H9 (cell line): ENCODE measurements around the gene ASTN2. TPM values are rescaled to one million over a fixed set of nuclear protein-coding genes. Genes with fewer than 3 reads are reported as not detected.

Experiments used
- DNase-seq: peaks from one replicate; pipeline ENCODE4 v3.0.0-alpha.2; 2017
- H2AFZ ChIP-seq: one replicate; pipeline ENCODE4 v1.6.1; 2013; ENCODE audit warnings: mild to moderate bottlenecking, low read length, control low read depth, moderate library complexity
- H2AK5ac ChIP-seq: 2 replicates; pipeline ENCODE4 v1.6.1; 2013; ENCODE audit warnings: low read length, control low read depth, mixed read lengths; ENCODE audit not compliant: insufficient read length
- H2BK120ac ChIP-seq: one replicate; pipeline ENCODE4 v1.6.1; 2013; ENCODE audit warnings: low read depth, mild to moderate bottlenecking, low read length, control low read depth, inconsistent platforms; ENCODE audit not compliant: poor library complexity, severe bottlenecking
- H2BK12ac ChIP-seq: 2 replicates; pipeline ENCODE4 v1.6.1; 2013; ENCODE audit warnings: low read length, control low read depth, mixed read lengths, low read depth; ENCODE audit not compliant: insufficient read length
- H2BK15ac ChIP-seq: 2 replicates; pipeline ENCODE4 v1.6.1; 2013; ENCODE audit warnings: low read depth, low read length, control low read depth
- H2BK20ac ChIP-seq: one replicate; pipeline ENCODE4 v1.6.1; 2013; ENCODE audit warnings: low read depth, mild to moderate bottlenecking, low read length, control low read depth, inconsistent platforms; ENCODE audit not compliant: poor library complexity, severe bottlenecking
- H2BK5ac ChIP-seq: 2 replicates; pipeline ENCODE4 v1.6.1; 2013; ENCODE audit warnings: low read length, control low read depth, mixed read lengths; ENCODE audit not compliant: insufficient read length
- H3K14ac ChIP-seq: 2 replicates; pipeline ENCODE4 v1.6.1; 2013; ENCODE audit warnings: low read length, control low read depth; ENCODE audit not compliant: insufficient read depth
- H3K18ac ChIP-seq: 2 replicates; pipeline ENCODE4 v1.6.1; 2013; ENCODE audit warnings: low read depth, mild to moderate bottlenecking, mixed read lengths, low read length, control low read depth; ENCODE audit not compliant: insufficient read length
- H3K23ac ChIP-seq: 2 replicates; pipeline ENCODE4 v1.6.1; 2013; ENCODE audit warnings: low read length, control low read depth, mixed read lengths, low read depth; ENCODE audit not compliant: insufficient read length
- H3K23me2 ChIP-seq: 2 replicates; pipeline ENCODE4 v1.6.1; 2013; ENCODE audit warnings: low read depth, mild to moderate bottlenecking, mixed read lengths, low read length, control low read depth; ENCODE audit not compliant: insufficient read length, poor library complexity, severe bottlenecking
- H3K27ac ChIP-seq: 2 replicates; pipeline ENCODE4 v1.5.1; 2013; ENCODE audit warnings: low read length, control low read depth, mixed read lengths, low read depth; ENCODE audit not compliant: insufficient read length
- H3K27me3 ChIP-seq: 2 replicates; pipeline ENCODE4 v1.6.1; 2013; ENCODE audit warnings: low read length, control low read depth, inconsistent platforms; ENCODE audit not compliant: insufficient read depth
- H3K4ac ChIP-seq: 2 replicates; pipeline ENCODE4 v1.6.1; 2013; ENCODE audit warnings: low read depth, mild to moderate bottlenecking, control low read depth, inconsistent platforms, low read length, moderate library complexity
- H3K4me1 ChIP-seq: 2 replicates; pipeline ENCODE4 v1.6.1; 2013; ENCODE audit warnings: low read length, control low read depth, inconsistent platforms; ENCODE audit not compliant: insufficient read depth
- H3K4me2 ChIP-seq: 2 replicates; pipeline ENCODE4 v1.6.1; 2013; ENCODE audit warnings: low read length, control low read depth, mixed read lengths; ENCODE audit not compliant: insufficient read length, insufficient read depth
- H3K56ac ChIP-seq: 2 replicates; pipeline ENCODE4 v1.6.1; 2013; ENCODE audit warnings: low read depth, mild to moderate bottlenecking, mixed read lengths, low read length, control low read depth; ENCODE audit not compliant: insufficient read length
- H3K79me1 ChIP-seq: 2 replicates; pipeline ENCODE4 v1.6.1; 2013; ENCODE audit warnings: low read depth, mild to moderate bottlenecking, moderate library complexity, low read length, control low read depth, inconsistent platforms; ENCODE audit not compliant: insufficient read depth, poor library complexity, severe bottlenecking
- H3K79me2 ChIP-seq: 2 replicates; pipeline ENCODE4 v1.6.1; 2013; ENCODE audit warnings: low read length, control low read depth, inconsistent platforms; ENCODE audit not compliant: insufficient read depth
- H3K9ac ChIP-seq: 2 replicates; pipeline ENCODE4 v1.6.1; 2013; ENCODE audit warnings: low read length, control low read depth, mixed read lengths; ENCODE audit not compliant: insufficient read length; ENCODE audit errors: extremely low read depth
- H3K9me3 ChIP-seq: one replicate; pipeline ENCODE4 v1.6.1; 2013; ENCODE audit warnings: low read depth, low read length, inconsistent platforms; ENCODE audit not compliant: control insufficient read depth
- H3T11ph ChIP-seq: one replicate; pipeline ENCODE4 v1.6.1; 2013; ENCODE audit warnings: mild to moderate bottlenecking, low read length, control low read depth, inconsistent platforms
- H4K20me1 ChIP-seq: one replicate; pipeline ENCODE4 v1.6.1; 2013; ENCODE audit not compliant: control insufficient read depth, insufficient read length, insufficient read depth
- H4K5ac ChIP-seq: 2 replicates; pipeline ENCODE4 v1.6.1; 2013; ENCODE audit warnings: low read depth, mild to moderate bottlenecking, mixed read lengths, low read length, control low read depth; ENCODE audit not compliant: insufficient read length
- H4K8ac ChIP-seq: replicated peaks from 2 replicates; pipeline ENCODE4 v1.6.1; 2013; ENCODE audit warnings: low read length, control low read depth, mixed read lengths, low read depth; ENCODE audit not compliant: insufficient read length
- H4K91ac ChIP-seq: 2 replicates; pipeline ENCODE4 v1.6.1; 2013; ENCODE audit warnings: low read depth, mild to moderate bottlenecking, moderate library complexity, mixed read lengths, low read length, control low read depth; ENCODE audit not compliant: insufficient read length
- H3K27ac Mint-ChIP-seq, 3 experiments: 2 replicates in 2 of 3; 3 replicates in 1 of 3; pipeline ENCODE4 v1.8.0; 2020 to 2021; ENCODE audit warnings: mixed read lengths in 3 of 3, mild to moderate bottlenecking in 1 of 3, moderate library complexity in 1 of 3
- H3K27me3 Mint-ChIP-seq: 2 replicates; pipeline ENCODE4 v1.8.0; 2021; ENCODE audit warnings: low read depth, mild to moderate bottlenecking, moderate library complexity, mixed read lengths
- H3K36me3 Mint-ChIP-seq, 3 experiments: 2 replicates in 2 of 3; 3 replicates in 1 of 3; pipeline ENCODE4 v1.8.0; 2020 to 2021; ENCODE audit warnings: low read depth in 3 of 3, mixed read lengths in 3 of 3; ENCODE audit not compliant: insufficient read depth in 1 of 3
- H3K4me1 Mint-ChIP-seq, 2 experiments: 2 replicates each; pipeline ENCODE4 v1.8.0; 2020; ENCODE audit warnings: mixed read lengths in 2 of 2
- H3K4me3 Mint-ChIP-seq, 2 experiments: 2 replicates in 1 of 2; 3 replicates in 1 of 2; pipeline ENCODE4 v1.8.0; 2020 to 2021; ENCODE audit warnings: mild to moderate bottlenecking in 2 of 2, mixed read lengths in 2 of 2, moderate library complexity in 1 of 2
- H3K9me3 Mint-ChIP-seq, 2 experiments: 2 replicates in 1 of 2; 3 replicates in 1 of 2; pipeline ENCODE4 v1.8.0; 2020; ENCODE audit warnings: mild to moderate bottlenecking in 2 of 2, mixed read lengths in 2 of 2, moderate library complexity in 1 of 2
- CTCF ChIP-seq: fragments of 200-600 bp; sonication (generic); conservative IDR thresholded peaks from 3 replicates; pipeline ENCODE4 v1.8.0; 2021; ENCODE audit warnings: antibody characterized with exemption, mild to moderate bottlenecking
- WGBS: extraction: QIAGEN DNeasy Blood & Tissue Kit; methylation state at CpG from one replicate; pipeline ENCODE4 v1.1.7; 2013; ENCODE audit warnings: missing lambda C conversion rate, low lambda C conversion rate, mixed read lengths; ENCODE audit not compliant: insufficient read length; ENCODE audit errors: extremely low coverage; 5-methylcytosine and 5-hydroxymethylcytosine counted together
- total RNA-seq: library from RNA; stranded (reverse); gene quantifications from 2 replicates; pipeline ENCODE4 v1.2.1, GENCODE V29; 2021

The ASTN2 gene
- total RNA-seq, 1 experiment from 2014 or later, result 9.7 TPM

DNA sequence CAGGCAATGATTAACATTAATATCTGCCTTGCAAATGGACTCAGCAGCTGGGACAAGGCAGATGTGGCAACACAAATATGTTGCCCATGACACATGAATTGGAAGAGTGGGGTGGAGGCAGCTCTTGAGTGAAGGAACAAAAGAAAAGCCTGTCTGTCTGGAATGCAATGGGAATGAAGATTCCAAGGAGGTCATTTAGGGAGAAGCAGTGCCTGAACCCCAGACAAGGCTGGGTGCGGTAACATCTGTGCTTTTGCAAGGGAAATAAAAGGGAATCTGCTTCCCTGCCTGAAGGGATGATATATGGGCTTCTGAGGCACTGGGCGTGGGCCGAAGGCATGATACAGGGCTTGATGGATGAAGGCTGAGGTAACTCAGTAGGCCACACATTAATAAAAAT lies 821.9 kb downstream of the ASTN2 start:
- Histone ChIP-seq H3K14ac (no peak overlapping the region), H2AK5ac (no peak overlapping the region), H3K4me2 (no peak overlapping the region), H3K4ac (no peak overlapping the region), H2BK12ac (no peak overlapping the region), H3T11ph (no peak overlapping the region), H4K91ac (no peak overlapping the region), H3K27ac (no peak overlapping the region), H3K27me3 (no peaks in the 10 kb centered on the region), H3K18ac (no peak overlapping the region), H2BK5ac (no peak overlapping the region), H3K79me2 (no peaks in the 10 kb centered on the region), H2BK20ac (no peak overlapping the region), H3K56ac (no peak overlapping the region), H4K20me1 (no peaks in the 10 kb centered on the region), H4K5ac (no peak overlapping the region), H2BK15ac (no peak overlapping the region), H3K79me1 (no peaks in the 10 kb centered on the region), H3K9me3 (no peaks in the 10 kb centered on the region), H4K8ac (no peak overlapping the region), H2AFZ (no peak overlapping the region), H3K23ac (no peak overlapping the region), H3K9ac (no peak overlapping the region), H3K23me2 (no peaks in the 10 kb centered on the region), H2BK120ac (no peak overlapping the region), H3K4me1 (no peaks in the 10 kb centered on the region)
- no CpG with 5 or more reads among the region's 3 CpGs for WGBS
- H3K27ac Mint-ChIP-seq, result no peak overlapping the region; a peak in 1 of 7 replicates
- peaks cover 2 to 4% of the 10 kb centered on the region in 2 experiments; a peak in 2 of 4 replicates for H3K4me1 Mint-ChIP-seq
- no peaks in the 10 kb centered on the region for H3K27me3 Mint-ChIP-seq
- no peak overlapping the region for H3K4me3 Mint-ChIP-seq
- H3K36me3 Mint-ChIP-seq, result peaks cover 1 to 12% (median 9%) of the 10 kb centered on the region in 3 experiments; a peak in 6 of 7 replicates
- no peak for DNase-seq
- no peak for TF ChIP-seq CTCF
- peaks cover 14% of the 10 kb centered on the region in 2 experiments; a peak in 4 of 5 replicates for H3K9me3 Mint-ChIP-seq
